ENCODE measurements around the gene EFTUD2. TPM values are rescaled to one million over a fixed set of nuclear protein-coding genes. Genes with fewer than 3 reads are reported as not detected.
"Not testable (repeated sequence)": the region's sequence is repeated elsewhere in the genome, so short reads cannot be mapped to it uniquely, and the experiment has no call there.

EFTUD2 gene
- total and polyA plus RNA-seq, 2 experiments from 2014 or later, result 60.1 to 63.7 TPM

- WGBS, 2 experiments (ENCODE audit: low coverage in 1 of 2, low lambda C conversion rate in 2 of 2, missing lambda C conversion rate in 2 of 2), result 97 to 98% methylated on average over 4 of the region's 4 CpGs
- no peak overlapping the region for H3K4me3 ChIP-seq
- H4K20me1 ChIP-seq (ENCODE audit: insufficient read depth), result no peaks in the 10 kb centered on the region
- H2AFZ ChIP-seq, result no peak overlapping the region
- no peaks in the 10 kb centered on the region for H3K9me2 ChIP-seq (ENCODE audit: insufficient read depth)
- in situ Hi-C loops (cut with MboI), result no loop called here
- H3K9me3 ChIP-seq (ENCODE audit: low read depth), result no peaks in the 10 kb centered on the region
- H3K4me1 ChIP-seq (ENCODE audit: insufficient read depth), result peaks cover 35% of the 10 kb centered on the region
- peaks cover 32% of the 10 kb centered on the region for H3F3A ChIP-seq (ENCODE audit: insufficient read depth)
- peaks cover 94% of the 10 kb centered on the region for H3K79me2 ChIP-seq (ENCODE audit: insufficient read depth)
- no peaks in the 10 kb centered on the region for H3K36me3 ChIP-seq (ENCODE audit: low read depth)
- no peak overlapping the region for H3K27ac ChIP-seq
- H3K9ac ChIP-seq, result no peak overlapping the region
- TF ChIP-seq EZH2phosphoT487 (IDR thresholded peaks at IDR 0.05; ENCODE audit: insufficient read depth, low read depth) (no peak), EZH2 (IDR thresholded peaks at IDR 0.05; ENCODE audit: insufficient read depth, poor library complexity, severe bottlenecking) (no peak)
- H3K27me3 ChIP-seq (replicated peaks; ENCODE audit: insufficient read depth), result no peaks in the 10 kb centered on the region
- no peak for DNase-seq
- H3K4me2 ChIP-seq (ENCODE audit: unreplicated experiment), result no peak overlapping the region
Observed at GRCh38 chr17:44812263-44812662, 87.0 kb downstream of the EFTUD2 start.

DNA sequence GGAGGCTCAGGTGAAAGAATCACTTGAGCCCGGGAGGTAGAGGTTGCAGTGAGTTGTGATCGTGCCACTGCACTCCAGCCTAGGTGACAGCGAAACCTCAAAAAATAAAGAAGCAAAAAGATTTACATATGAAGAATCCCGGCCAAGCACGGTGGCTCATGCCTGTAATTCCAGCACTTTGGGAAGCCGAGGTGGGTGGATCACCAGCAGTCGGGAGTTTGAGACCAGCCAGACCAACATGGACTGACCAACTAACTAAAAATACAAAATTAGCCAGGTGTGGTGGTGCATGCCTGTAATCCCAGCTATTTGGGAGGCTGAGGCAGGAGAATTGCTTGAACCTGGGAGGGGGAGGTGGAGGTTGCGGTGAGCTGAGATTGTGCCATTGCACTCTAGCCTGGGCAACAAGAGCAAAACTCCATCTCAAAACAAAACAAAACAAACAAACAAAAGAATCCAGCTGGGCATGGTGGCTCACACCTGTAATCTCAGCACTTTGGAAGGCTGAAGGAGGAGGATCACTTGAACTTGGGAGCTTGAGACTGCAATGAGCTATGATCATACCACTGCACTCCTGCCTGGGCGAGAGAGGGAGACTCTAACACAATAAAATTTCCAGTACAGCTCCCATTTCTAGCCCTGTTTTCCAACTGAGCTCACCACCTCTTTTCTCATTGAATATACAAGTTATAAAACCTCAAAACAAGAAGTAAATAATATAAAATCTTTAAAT is 90.4 kb downstream of the EFTUD2 start:
- DNase-seq; H3K9me2 ChIP-seq (ENCODE audit: insufficient read depth); H3K4me3 ChIP-seq; in situ Hi-C loops (cut with MboI); H3K4me2 ChIP-seq (ENCODE audit: unreplicated experiment); H4K20me1 ChIP-seq (ENCODE audit: insufficient read depth); H3K27ac ChIP-seq; H3K27me3 ChIP-seq (replicated peaks; ENCODE audit: insufficient read depth); H2AFZ ChIP-seq; H3K9me3 ChIP-seq (ENCODE audit: low read depth); H3K9ac ChIP-seq: not testable (repeated sequence)
- H3K4me1 ChIP-seq (ENCODE audit: insufficient read depth), result peaks cover 27% of the 10 kb centered on the region
- peaks cover 16% of the 10 kb centered on the region for H3K36me3 ChIP-seq (ENCODE audit: low read depth)
- H3K79me2 ChIP-seq (ENCODE audit: insufficient read depth), result peaks cover 92% of the 10 kb centered on the region
- peaks cover 22% of the 10 kb centered on the region for H3F3A ChIP-seq (ENCODE audit: insufficient read depth)
- 94 to 96% methylated on average over 9 of the region's 9 CpGs for WGBS, 2 experiments (ENCODE audit: low coverage in 1 of 2, low lambda C conversion rate in 2 of 2, missing lambda C conversion rate in 2 of 2)

GRCh38 chr17:44808156-44808555 is 91.1 kb downstream of the EFTUD2 start:
- Histone ChIP-seq H3K4me3 (no peak overlapping the region), H3K36me3 (ENCODE audit: low read depth) (peaks cover 22% of the 10 kb centered on the region), H3K9me3 (ENCODE audit: low read depth) (no peaks in the 10 kb centered on the region), H3K79me2 (ENCODE audit: insufficient read depth) (peaks cover 98% of the 10 kb centered on the region), H3K9me2 (ENCODE audit: insufficient read depth) (no peaks in the 10 kb centered on the region), H3K27me3 (replicated peaks; ENCODE audit: insufficient read depth) (no peaks in the 10 kb centered on the region), H3K4me1 (ENCODE audit: insufficient read depth) (peaks cover 20% of the 10 kb centered on the region), H3F3A (ENCODE audit: insufficient read depth) (peaks cover 22% of the 10 kb centered on the region), H3K27ac (no peak overlapping the region), H2AFZ (no peak overlapping the region), H3K9ac (no peak overlapping the region), H3K4me2 (ENCODE audit: unreplicated experiment) (no peak overlapping the region), H4K20me1 (ENCODE audit: insufficient read depth) (no peaks in the 10 kb centered on the region)
- no peak for DNase-seq
- in situ Hi-C loops (cut with MboI), result no loop called here
- 70 to 75% methylated on average over 4 of the region's 4 CpGs for WGBS, 2 experiments (ENCODE audit: low coverage in 1 of 2, low lambda C conversion rate in 2 of 2, missing lambda C conversion rate in 2 of 2)
- no peak for TF ChIP-seq EZH2 (IDR thresholded peaks at IDR 0.05; ENCODE audit: insufficient read depth, poor library complexity, severe bottlenecking)
- no peak for TF ChIP-seq EZH2phosphoT487 (IDR thresholded peaks at IDR 0.05; ENCODE audit: insufficient read depth, low read depth)

DNA sequence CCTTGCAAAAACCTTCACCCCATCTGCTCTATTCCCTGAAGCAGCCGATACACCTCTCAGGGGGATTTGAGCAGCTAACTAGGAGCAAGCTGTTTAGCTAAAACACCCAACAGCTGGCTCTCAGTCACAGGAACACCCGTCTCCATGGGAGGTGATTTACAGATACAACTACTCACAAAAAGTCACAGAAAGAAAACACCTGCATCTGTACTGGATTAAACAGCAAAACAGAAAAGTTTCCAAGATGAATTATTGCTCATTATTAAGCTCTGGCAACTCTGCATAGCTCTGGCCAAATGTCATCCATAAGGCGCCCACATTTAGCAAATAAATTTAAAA is 91.5 kb downstream of the EFTUD2 start:
- H3K36me3 ChIP-seq (ENCODE audit: low read depth), result peaks cover 22% of the 10 kb centered on the region
- H3F3A ChIP-seq (ENCODE audit: insufficient read depth), result peaks cover 22% of the 10 kb centered on the region
- TF ChIP-seq EZH2phosphoT487 (IDR thresholded peaks at IDR 0.05; ENCODE audit: insufficient read depth, low read depth), result no peak
- no peaks in the 10 kb centered on the region for H3K27me3 ChIP-seq (replicated peaks; ENCODE audit: insufficient read depth)
- 14 to 17% methylated on average over 3 of the region's 3 CpGs for WGBS, 2 experiments (ENCODE audit: low coverage in 1 of 2, low lambda C conversion rate in 2 of 2, missing lambda C conversion rate in 2 of 2)
- H3K9ac ChIP-seq, result no peak overlapping the region
- H3K9me3 ChIP-seq (ENCODE audit: low read depth), result no peaks in the 10 kb centered on the region
- H3K4me1 ChIP-seq (ENCODE audit: insufficient read depth), result peaks cover 17% of the 10 kb centered on the region
- H4K20me1 ChIP-seq (ENCODE audit: insufficient read depth), result no peaks in the 10 kb centered on the region
- H3K4me2 ChIP-seq (ENCODE audit: unreplicated experiment), result peak overlapping the region; percentile 7
- peaks cover 98% of the 10 kb centered on the region for H3K79me2 ChIP-seq (ENCODE audit: insufficient read depth)
- H3K4me3 ChIP-seq, result no peak overlapping the region
- in situ Hi-C loops (cut with MboI), result no loop called here
- DNase-seq, result peak; percentile 43
- no peak overlapping the region for H2AFZ ChIP-seq
- H3K9me2 ChIP-seq (ENCODE audit: insufficient read depth), result no peaks in the 10 kb centered on the region
- H3K27ac ChIP-seq, result peak overlapping the region; percentile 32

Data from GM23248 (cell line).